GM21619 (cell line): Measurements from ENCODE around the gene RAD51B.
"Not testable (repeated sequence)": the region's sequence is repeated elsewhere in the genome, so short reads cannot be mapped to it uniquely, and the experiment has no call there.

Experiments used
- ATAC-seq: cut with Tn5 transposase; IDR thresholded peaks from one replicate; pipeline ENCODE4 v1.9.1; 2021; ENCODE audit not compliant: unreplicated experiment

The RAD51B gene

DNA sequence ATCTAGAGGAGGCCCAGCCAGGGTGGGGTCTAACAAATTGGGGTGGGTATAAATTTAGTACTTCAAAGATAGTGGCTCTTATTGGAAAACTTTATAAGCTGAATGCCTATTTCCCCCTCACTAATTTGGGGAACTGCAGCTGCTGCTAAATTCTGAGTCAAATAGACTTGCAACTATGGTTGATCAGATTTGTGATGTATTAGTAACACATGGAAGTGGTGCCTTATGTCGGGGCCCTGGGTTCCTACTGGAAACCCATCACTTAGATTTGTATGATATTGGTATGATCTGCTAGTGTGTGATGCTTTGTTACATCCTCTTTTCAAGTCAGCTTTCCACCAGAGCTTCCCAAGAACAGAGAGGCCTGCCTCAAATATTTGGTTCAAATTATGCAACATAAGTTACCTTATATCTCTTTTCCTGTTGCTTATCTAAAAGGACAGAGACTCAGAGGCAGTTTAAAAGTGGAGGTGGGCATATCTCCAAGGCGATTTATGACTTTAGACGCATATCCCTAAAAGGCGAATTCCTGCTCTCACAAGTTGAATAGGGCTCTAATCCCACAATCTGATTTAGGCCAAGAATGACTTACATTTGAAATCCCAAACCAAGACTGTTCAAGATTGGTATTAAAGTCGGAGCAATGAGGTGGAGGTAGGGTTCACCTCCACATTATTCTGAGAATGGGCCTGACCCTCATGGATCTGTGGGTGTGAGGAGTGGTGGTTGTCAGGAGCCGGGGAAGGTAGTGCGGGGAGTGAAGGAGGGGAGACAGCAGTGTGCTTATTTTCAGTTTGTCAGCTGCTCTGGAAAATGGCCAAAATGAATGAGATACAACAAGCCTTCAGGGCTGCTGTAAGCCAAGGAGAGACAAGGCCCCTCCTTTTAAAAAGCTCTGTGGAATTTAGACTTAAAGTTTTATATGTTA lies 425.8 kb downstream of the RAD51B start:
- ATAC-seq = no peak

DNA sequence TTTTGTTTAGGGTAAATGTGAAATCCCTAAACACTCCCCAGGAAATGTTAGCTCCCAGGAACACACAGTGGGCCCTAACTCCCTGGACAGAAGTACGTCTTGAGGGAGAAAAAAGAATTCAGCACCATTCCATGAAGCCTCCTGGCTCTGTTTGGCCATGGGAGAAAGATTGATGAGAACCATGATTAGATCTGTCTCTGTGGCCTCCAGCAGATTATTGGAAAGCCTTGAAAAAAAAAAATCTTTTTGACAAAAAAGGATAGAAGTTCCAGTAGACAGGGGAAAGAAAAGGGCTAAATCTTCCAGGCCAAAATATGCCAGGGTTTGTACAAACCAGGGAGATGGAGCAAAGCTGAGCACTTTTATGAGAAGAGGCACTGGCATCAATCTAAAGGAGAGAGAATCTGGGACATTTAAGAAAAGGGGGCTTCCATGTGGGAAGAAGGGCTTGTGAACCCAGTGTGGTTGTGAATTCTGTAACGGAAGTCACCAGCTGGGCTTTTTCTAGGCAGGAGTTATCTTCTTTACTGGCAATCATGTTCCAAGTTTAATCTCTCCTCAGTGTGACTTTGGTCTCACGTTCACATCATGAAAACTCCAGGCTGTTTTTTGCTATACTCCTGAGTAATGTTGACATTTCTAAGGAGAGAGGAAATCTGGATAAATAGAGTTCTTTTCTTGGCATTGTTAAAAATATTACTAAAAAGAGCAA lies 426.7 kb downstream of the RAD51B start:
- no peak for ATAC-seq

DNA sequence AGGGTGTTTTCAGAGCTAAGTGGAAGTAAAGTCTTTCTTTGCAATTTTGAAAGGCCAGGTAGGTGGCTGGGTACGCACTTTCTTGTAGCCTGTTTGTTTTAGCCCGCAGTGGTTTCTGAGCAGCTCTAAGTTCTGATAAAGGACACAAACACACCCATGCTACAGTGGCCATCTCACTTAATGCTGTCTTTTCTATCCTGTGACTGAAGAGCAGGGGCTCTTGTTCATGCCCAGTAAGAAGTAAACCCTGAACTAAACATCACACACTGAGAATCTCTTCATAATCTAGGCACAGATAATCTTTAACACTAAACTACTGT lies 427.2 kb downstream of the RAD51B start:
- no peak for ATAC-seq

DNA sequence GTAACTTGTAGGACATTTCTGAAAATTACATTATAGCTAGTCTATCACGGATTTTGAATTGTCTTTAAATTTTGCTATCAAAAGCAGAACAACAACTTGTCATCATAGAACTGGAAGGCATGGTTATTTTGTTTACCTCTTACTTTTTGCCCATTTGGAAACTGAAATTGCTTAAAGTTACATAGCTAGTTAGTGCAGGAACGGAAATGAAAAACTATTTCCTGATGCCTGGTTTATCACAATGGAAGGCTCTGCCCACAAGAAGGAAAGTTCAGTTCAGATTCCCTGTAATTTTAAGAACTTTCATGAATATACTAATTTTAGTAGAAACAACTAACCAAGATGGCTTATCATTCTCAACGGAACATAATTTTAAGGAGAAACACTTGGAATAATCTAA lies 427.7 kb downstream of the RAD51B start:
- ATAC-seq = no peak

DNA sequence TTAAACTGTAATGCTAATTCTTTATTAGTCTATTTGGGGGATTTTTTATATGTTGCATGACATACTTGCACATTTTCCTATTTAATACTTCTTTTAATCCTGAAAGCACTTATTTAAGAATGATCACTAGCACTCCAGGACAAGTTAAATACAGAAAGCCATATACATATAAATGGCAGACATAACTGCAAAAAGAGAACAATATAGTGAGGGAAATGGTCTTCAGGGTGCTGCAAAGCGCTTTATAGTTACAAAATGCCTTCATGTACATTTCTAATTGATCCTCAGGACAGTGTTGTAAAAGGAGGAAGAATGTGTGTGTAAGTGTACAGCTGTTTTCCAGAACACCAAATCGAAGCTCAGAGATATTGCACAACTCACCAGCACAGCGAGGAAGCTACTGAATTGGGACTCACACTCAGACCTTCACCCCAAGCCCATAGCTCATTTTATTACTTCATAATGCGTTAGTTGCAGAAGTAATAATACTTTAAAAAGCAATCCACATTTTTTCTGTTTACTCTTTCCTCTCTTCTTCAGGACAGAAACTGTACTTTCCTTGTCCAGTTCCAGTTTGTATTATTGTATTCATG lies 428.2 kb downstream of the RAD51B start:
- ATAC-seq = no peak

DNA sequence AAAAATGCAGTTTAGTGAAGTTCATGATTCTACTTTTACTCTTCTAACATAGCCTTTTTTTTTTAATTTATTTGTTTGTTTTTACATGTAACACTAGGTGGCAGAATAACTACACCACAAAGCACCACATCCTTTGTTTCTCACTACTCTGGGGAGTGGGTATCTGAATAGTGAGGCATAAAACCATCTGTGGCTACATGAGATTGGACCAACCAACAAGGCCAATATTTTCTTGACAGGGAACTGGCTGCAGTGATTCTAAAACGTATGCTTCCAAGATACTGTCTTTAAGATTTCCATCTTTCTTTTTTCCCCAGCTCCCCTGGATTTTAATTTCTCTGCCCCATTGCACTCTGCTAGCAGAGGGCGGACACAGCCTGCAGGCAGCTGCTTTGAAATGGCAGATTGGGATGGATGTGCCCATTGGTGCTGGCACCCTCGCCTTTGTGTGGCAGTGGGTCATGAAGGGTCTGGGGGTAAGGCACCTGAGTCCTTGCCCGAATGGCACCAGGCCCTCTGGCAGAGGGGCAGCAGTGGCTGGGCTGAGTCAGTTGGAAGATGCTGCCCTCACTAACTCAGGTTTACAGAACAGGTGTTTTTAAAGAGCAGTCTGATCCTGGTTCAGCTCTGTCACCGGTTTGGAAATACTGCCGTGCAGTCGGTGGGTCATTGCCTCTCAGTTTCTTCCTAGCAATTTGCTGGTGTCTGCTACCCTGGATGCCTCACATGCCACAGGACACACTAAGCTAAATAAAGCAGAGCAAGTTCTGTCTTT lies 429.1 kb downstream of the RAD51B start:
- no peak for ATAC-seq

DNA sequence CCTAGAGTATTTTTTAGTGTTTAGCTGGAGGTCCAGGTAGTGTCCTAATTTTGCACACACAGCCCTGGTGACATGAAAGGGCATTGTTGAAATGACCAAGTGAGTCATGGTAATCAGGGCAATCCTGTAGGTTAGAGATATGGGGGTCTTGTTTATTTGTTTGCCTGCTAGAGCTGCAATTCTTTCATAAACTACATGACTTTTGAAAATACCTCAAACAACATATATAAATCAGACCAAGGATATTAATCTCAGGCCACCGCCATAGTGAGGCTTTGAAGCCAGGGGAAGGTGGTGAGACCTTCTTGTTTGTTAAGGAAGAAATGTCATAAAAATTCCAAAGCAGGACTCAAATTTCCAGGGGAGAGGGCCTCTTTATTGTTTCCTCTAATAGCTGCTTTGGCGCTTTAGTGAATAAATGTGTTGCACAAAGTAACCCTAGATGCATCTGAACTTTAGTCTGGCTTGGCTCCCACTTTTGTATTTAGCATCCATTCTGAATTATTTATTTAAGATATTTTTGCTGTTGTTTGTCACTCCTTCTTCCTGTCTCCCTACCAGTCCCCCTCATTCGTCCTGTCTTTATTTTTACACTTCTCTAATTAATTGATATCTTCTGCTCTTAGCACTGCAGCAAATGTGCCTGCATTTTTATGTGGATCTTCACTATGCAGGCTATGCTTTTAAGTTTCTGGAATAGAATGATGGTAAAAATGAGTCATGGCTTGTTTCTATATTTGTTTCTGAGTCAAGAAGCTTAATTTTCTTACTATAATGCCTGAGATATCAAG lies 430.3 kb downstream of the RAD51B start:
- ATAC-seq = no peak

DNA sequence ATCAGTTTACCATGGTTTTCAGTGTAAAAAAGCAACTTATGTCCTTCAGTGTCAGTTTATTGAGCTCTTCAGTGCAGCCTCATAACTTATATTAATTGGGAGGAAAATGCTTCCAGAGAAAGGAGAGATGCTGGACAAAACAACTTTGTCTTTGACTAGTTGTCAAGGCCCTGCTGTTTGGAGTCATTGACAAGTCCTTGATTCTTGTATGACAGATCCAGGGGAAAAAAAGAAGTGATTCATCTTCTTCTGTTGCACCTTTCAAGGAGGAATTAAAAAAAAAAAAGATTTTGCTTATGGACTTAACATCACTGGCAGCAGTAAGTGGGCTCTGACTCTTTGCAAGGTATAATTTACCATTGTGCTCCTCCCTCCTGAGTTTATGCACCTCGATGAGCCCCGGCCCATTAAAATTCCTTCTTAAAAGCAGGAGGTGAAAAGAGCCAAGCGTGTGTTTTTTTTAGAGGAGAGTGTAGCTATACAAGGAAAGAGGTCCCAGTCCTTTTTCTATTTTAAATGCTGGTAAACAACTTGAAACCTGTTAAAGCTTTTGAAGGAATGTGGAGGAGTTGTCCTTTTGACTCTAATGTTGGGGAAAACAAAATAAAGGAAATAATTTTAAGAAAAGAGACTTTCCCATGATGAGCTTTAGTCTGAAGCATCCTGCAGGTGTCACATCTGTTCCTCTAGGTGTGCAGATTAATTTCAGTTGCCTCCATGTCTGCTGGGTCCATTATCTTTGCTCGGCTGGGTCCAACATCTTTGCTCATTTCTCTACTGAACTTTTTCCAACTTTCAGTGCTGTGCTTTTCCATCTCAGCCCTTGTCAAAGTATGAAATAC lies 431.6 kb downstream of the RAD51B start:
- ATAC-seq = no peak

DNA sequence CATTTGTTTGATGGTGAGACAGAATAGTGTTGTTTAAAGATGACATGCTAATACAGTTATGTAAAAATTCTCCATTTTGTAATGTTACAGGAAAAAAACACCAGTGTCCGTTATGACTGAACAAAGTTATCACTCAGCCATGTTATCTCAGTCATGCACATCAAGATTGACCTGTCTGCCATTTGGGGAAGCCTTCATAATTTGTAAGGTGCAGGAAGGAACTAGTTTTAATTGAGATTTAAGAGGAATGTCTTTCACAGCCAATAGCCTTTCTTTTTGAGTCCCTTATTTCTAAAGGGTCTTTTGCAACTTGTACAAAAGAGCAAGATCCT lies 432.2 kb downstream of the RAD51B start:
- no peak for ATAC-seq

DNA sequence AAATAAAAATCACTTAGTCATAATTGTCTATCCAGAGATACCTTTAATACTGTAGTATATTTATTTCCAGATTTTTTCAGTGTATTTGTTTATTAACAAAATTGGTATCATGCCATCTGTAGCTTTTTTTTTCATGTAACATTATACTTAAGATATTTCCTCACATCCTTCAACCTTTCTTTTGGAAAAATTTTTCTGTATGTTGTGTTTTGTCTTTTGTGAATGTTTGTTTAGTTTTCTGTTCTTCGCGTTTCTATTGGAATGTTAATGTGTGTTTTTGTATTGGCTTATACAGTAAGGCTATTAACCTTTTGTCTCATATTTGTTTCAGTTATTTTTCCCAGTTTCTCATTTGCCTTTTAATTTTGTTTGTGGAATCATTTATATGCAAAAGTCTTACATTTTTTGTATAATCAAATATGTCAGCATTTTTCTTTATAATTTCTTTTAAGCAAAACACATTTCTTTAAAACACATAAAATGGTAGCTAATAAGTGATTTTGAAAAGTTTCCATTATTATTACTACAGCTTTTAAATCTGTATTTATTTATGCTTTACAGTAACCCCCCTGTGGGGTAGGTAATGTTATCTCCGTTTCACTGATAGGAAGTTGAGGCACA lies 433.7 kb downstream of the RAD51B start:
- no peak for ATAC-seq

DNA sequence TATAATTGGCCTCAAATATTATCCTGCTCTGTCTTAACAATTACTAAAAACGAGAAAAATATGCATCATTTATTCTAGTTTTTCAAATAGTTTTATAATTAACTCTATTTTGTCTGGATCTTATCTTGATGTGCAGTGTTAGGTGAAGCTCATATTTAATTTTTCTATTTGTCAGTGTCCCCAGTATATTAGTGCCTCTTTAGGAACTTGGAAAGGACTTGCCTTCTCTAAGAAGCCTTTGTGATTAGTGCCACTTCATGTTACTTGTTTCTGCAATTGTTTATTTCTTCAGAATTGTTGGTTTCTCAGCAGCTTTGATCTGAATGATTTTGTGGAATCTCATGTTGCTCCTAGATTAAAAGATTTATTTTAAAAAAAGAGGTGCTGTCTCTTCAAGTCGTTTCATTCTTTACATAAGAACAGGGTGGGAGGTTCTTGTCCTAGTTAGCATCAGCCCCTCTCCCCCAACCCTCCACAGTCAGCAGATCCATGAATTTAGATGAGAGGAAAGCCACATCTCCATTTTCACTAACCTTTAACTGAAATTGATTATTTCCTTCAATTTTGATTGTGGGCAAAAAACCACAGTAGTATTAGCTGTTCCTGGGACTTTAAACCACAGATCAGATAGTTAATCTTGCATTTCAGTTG lies 434.4 kb downstream of the RAD51B start:
- ATAC-seq = no peak

DNA sequence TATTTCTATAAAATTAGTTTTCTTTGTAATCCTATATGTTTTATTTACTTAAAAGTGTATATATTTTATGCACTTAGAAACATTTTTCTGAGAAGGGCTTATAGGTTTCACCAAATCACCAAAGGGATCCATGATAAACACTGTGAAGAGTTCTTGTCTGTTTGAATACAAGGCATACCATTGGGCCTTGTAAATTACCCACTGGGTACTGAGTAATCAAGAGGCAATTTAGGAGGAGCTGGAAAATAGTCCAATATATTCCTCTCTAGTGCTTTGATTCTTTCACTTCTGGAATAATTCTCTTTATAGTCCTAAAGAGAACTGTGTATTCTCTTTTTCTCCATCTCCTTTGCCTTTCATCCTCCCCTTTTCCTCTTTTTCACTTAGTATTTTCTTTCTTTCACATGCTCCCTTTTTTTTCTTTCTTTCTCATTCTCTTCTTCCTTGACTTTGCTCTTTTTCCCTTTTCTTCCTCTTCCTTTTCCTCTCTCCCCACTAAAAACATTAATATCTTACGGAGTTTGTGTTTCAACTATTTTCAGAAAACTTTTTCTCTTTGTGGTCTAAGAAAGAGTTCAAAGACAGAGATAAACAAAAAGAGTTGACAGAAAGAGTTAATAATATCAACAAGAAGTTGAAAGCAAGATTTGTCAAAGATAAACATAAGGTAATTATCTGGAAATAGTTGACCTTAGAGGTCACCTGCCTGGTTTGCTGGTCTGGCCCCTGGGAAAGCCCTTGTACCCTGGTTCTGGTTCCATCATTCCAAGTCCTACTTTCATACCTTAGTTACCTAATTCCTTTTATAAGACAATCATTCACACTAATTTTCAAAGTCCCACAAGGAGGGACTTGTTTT lies 435.3 kb downstream of the RAD51B start:
- no peak for ATAC-seq

DNA sequence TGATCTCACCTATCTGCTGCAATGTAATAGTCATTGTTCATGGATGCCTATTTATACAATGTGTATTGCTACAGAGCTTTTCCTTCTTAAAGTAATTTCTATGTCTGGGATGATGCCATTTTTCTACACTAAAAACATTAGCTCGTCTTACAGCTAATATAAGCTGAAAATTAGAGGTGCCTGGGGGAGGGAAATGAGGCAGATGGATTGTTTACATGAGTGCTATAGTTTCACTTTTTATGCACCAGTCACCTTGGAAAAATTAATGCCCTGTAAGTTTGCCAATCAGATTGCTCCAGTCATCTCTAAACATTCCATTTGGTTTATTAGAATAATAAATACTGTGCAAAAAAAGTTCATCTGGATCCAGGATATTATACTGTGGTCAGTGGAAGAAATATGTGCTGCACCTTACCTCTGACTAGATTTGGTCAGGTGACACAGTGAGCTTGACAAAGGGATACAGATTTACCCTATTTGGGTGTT lies 436.2 kb downstream of the RAD51B start:
- no peak for ATAC-seq

DNA sequence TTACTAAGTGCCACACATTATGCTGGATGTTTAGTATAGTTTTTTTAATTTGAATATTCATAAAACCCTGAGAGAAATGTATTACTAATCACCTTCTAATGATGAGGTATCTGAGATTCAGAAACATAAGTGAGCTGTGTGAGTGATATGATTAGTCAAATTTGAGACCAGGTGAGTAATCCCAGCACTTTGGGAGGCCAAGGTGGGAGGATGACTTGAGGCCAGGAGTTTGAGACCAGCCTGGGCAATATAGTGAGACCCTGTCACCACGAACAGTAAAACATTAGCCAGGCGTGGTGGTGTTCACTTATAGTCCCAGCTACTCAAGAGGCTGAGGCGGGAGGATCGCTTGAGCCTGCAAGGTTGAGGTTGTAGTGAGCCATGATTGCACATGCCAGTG lies 438.4 kb downstream of the RAD51B start:
- no peak for ATAC-seq

DNA sequence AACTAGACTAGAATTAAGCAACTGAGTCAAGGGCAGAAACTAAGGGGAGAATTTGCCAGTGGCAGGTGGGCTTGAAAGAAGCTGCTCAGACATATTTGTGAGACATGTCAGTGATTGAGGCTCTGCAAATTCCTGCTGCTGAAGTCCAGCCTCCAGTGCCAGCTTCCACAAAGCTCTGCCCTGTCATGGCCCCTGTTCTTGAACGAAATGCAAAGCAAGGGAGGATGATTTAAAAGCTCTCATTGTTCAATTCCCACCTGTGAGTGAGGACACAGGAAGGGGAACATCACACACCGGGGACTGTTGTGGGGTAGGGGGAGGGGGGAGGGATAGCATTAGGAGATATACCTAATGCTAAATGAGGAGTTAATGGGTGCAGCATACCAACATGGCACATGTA lies 439.4 kb downstream of the RAD51B start:
- not testable (repeated sequence) for ATAC-seq

DNA sequence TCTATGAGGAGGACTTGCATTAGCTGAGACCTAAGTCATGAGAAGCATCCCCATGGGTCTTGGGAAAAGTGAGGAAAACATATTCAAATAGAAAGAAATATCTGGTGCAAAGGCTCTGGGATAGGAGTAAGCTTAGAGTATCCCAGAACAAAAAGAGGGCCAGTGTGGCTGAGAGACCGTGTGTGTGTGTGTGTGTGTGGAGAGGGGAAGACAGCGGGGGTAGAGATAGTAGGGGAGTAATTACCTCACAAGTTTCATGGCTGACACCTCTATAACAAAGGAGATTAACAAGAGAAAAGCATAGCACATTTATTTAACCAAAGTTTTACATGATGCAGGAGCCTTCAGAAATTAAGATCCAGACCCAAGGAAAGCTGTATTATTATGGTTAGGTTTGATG lies 440.5 kb downstream of the RAD51B start:
- ATAC-seq = no peak

DNA sequence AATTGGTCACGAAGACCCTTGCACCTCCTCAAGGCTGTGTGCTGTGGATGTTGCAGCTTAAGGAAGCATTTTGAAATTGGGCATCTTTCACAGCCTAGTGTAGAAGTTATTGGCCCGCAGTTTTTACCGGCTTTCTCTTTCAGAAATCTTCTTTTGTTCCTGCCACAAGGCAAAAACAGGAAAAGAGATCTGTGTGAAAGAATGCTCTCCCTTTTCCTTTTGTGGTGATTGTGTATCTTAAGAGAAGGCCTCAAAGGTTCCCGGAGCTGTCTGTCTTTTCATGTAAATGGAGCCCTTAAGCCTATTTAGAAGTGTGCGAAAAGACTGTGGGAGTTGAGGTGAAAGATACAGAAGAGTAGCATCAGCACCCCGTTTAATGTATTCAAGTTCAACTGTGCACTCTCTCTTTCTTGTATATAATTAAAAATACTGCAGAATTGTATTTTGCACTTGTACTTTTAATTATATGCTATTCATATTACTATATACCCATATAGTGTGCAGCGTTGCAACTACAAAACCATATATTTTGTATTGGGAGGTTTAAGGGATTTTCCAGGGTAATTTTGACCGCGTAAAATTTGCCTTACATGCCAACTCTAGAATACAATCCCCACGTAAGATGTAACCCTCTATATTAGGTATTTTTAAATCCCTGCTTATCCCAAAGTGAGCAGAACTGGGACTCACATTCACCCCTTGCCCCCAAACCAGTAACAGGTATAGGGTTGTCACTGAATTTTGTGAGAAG lies 441.7 kb downstream of the RAD51B start:
- ATAC-seq = no peak
